HG03066 (cell line): ENCODE measurements around the gene TCF25.
"Not testable (repeated sequence)": the region's sequence is repeated elsewhere in the genome, so short reads cannot be mapped to it uniquely, and the experiment has no call there.

Source experiments
- ATAC-seq: cut with Tn5 transposase; IDR thresholded peaks from one replicate; pipeline ENCODE4 v1.9.1; 2021; ENCODE audit warnings: low read depth; ENCODE audit not compliant: unreplicated experiment

The TCF25 gene

DNA sequence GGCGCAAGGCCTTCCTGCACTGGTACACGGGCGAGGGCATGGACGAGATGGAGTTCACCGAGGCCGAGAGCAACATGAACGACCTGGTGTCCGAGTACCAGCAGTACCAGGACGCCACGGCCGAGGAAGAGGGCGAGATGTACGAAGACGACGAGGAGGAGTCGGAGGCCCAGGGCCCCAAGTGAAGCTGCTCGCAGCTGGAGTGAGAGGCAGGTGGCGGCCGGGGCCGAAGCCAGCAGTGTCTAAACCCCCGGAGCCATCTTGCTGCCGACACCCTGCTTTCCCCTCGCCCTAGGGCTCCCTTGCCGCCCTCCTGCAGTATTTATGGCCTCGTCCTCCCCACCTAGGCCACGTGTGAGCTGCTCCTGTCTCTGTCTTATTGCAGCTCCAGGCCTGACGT lies 62.2 kb downstream of the TCF25 start:
- not testable (repeated sequence) for ATAC-seq

GRCh38 chr16:89936034-89936433 lies 62.6 kb downstream of the TCF25 start:
- ATAC-seq: no peak

GRCh38 chr16:89936508-89936907 lies 63.1 kb downstream of the TCF25 start:
- ATAC-seq: no peak

GRCh38 chr16:89936981-89937380 lies 63.6 kb downstream of the TCF25 start:
- ATAC-seq: no peak

DNA sequence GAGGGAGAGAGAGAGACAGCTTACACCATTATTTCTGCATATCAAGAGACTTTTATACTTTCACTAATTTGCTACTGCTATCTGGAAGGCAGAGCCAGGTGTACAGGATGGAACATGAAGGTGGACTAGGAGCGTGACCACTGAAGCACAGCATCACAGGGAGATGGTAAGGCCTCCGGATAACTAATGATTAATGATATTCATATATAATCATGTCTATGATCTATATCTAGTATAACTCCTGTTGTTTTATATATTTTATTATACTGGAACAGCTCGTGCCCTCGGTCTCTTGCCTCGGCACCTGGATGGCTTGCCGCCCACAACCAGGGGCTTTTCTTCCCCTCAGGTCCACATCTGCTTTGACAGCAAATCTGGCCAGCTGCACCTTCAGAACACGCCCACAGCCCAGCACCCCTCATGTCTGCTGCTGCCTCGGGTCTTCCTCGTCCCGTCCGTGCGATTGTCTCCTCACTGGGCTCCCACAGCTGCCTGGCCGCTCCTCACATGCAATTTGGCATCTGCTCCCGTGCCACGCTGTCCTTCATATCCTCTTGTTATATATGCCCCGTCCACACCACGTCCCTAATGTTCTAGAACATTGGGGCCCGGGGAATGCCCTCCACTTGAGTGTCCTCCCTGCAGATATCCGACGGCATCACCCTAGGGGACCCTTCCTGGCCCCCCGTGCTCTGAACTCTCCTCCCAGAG lies 64.9 kb downstream of the TCF25 start:
- ATAC-seq: no peak

GRCh38 chr16:89944773-89945172 lies 71.4 kb downstream of the TCF25 start:
- ATAC-seq: no peak

GRCh38 chr16:89945654-89946053 lies 72.3 kb downstream of the TCF25 start:
- ATAC-seq: no peak

DNA sequence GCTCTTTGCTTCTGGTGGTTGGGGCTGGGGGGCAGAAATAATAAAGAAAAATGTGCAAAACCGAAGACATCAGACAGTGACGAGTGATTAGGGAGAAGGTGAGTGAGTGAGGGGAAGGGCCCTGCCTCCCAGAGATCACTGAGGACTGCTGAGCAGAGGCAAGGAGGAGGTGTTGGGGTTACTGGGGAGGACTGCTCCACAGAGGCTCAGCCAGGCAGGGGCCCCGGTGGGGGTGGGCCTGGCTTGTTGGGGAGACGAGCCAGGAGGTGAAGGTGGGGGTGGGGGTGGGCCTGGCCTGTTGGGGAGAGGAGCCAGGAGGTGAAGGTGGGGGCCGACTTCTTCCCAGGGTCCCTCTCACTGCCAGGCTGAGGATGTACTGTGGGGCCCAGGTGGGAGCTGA lies 73.1 kb downstream of the TCF25 start:
- ATAC-seq: no peak

DNA sequence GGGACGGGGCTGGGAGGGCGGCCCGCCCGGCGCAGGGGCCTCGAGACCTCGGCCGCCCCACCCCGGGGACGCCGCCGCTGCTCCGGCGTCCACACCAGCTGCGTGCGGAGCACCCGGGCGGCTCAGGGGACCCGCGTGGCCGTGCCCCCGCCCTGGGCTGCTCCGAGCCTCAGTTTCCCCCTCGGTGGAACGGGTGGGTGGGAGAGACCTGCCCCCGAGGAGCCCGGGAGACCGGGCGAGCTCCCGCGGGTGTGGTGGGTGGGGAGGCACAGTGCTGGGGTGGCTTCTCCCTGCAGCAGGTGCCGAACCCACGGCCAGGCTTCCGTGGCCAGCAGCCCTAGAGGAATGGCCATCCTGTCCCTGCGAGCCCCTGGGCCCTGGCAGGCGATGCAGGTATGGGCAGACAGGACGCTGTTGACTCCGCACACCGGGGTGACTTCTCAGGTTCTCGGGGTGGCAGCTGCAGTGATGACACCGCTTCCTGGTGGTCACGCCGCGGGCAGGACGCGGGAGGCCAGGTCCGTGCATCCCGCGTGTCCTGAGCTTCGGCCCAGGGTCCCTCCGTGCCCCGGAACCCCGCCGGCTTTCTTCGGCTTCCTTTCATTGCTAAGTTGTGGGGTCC lies 75.8 kb downstream of the TCF25 start:
- no peak for ATAC-seq

- no peak for ATAC-seq
Measured at GRCh38 chr16:89949756-89950155, 76.4 kb downstream of the TCF25 start.

- no peak for ATAC-seq
Measured at GRCh38 chr16:89951509-89951908, 78.1 kb downstream of the TCF25 start.

GRCh38 chr16:89952049-89952448 lies 78.7 kb downstream of the TCF25 start:
- ATAC-seq: no peak

DNA sequence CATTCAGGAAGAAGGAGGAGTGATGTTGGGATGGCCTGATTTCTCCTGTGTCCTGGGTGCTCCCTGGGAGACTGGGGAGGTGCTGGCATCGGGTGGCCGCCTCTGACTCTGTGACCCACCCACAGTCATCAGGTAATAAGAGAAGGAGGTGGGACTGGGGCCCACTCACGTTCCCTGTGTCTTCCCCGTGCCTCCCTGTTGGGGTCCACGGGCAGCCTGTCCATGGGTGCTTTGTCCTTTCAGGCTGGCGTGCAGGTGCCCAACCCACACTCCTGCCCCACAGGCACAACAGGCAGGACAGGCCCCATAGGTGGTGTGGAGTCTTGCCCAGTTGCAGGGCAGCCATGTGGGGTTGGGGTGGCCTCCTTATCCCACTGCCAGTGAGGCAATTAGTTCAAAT lies 79.2 kb downstream of the TCF25 start:
- ATAC-seq: no peak

DNA sequence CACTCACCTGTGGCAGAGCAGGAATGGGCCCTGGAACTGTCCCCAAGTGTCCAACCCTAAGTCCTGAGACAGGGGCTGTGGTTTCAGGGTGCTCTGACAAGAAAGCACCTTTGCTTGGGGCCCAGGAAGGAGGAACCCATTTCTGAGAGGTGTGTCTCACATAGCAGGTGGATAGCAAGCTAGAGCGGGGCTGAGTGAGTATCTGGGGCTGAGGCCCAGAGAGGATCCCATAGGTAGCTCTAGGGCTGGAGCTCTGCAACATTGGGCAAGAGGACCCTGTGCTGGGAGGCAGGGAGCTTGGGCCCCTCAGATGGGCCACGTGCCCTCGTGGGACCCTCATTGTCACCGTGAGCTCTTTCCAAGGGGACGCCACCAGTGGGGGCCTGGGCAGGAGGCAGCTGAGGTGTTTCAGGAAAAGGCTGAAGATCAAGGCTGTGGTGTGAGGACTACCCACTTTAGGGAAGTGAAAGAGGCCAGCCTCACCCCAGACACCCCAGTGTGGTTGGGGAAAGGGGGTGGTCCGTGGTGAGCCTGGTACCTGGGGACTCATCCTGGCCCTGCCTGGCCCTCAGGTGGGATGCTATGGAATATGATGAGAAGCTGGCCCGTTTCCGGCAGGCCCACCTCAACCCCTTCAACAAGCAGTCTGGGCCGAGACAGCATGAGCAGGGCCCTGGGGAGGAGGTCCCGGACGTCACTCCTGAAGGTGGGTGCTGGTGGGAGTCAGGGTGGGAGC lies 80.4 kb downstream of the TCF25 start:
- ATAC-seq: peak; percentile 60

DNA sequence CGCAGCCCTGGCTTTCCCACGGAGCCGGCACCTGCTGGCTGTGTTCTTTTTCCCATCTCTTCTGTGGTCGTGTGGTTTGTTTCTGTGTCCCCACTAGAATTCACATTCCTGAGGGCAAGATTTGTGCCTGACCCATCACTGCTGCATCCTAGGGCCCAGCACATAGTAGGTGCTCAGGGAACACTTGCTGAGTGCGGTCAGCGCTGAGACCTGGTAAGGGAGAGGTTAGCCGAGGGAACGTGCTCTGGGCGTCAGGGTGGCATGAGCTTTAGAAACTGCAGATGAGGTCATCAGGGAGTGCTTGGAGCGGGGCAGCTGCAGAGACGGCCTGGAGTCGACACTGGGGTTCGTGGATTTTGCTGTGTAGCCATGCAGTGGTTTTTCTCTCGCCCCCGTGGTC lies 81.1 kb downstream of the TCF25 start:
- no peak for ATAC-seq

DNA sequence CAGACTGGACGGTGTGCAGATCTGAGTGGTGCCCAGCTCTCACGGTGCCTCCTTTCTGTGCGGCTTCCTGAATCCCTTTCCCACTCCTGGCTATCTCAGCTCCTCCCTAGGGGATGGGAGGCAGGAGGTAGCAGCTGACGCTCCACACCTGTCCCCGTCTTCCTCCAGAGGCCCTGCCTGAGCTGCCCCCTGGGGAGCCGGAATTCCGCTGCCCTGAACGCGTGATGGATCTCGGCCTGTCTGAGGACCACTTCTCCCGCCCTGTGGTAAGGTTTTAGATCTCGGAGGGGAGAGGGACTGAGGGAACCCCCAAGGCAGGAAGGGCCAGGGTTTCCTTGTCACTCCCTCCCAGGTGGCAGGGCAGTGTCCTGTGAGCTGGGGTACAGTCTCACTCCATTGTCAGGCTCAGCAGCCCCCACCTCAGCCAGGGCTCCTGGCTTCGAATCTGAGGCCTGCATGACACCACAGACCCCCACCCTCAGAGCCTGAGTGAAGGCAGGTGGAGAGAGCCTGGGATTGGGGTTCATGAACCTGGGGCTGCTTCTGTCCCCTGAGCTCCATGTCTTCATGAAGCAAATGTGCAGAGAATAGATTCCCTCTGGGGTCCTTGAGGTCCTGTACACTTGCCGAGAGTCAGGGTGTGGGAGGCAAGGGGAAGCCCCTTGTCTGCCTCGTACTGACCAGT lies 81.8 kb downstream of the TCF25 start:
- no peak for ATAC-seq

DNA sequence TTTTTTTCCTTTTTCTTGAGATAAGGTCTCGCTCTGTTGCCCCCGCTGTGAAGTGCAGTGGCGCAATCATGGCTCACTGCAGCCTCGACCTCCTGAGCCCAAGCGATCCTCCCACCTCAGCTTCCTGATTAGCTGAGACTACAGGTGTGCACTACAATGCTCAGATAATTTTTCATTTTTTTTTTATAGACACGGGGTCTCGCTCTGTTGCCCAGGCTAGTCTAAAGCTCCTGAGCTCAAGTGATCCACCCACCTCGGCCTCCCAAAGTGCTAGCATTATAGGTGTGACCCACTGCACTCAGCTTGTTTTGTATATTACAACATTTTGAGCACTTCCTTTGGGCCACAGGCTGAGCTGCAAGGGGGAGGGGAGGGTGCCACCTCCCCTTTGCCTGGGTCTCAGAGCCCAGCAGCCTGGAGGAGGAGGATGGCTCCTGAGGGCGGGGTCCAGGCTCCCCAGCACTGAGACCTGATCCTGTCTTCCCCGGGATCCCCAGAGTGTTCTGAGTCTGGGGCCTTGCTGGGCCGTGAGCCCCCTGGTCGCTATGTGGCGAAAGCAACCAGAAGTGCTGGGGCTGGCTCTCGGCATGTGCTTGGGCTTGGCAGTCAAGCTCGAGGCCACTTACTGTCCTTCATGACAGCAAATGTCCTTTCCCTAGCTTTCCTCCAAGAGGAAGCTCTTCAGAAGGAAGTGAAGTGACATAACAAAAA lies 83.3 kb downstream of the TCF25 start:
- ATAC-seq: no peak

DNA sequence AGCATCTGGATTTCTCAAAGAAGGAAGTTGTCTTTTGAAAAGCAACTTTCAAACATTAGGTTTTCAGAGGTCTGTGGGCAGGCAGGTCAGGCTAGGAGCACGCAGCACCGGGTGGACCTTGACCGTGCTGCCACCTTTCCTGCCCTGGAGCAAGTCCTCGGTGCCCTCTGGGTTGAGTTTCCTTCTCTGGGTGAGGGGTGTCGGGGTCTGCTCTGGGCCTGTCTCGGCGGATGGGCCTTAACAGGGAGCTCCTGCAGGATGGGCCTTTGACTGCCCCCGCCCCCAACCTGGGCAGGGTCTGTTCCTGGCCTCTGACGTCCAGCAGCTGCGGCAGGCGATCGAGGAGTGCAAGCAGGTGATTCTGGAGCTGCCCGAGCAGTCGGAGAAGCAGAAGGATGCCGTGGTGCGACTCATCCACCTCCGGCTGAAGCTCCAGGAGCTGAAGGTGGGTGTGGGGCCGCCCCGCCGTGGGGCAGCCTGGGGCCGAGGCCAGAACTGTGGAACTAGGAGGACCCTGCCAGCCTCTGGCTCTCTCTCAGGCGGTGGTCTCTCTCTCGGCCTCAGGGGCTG lies 83.9 kb downstream of the TCF25 start:
- ATAC-seq: no peak

DNA sequence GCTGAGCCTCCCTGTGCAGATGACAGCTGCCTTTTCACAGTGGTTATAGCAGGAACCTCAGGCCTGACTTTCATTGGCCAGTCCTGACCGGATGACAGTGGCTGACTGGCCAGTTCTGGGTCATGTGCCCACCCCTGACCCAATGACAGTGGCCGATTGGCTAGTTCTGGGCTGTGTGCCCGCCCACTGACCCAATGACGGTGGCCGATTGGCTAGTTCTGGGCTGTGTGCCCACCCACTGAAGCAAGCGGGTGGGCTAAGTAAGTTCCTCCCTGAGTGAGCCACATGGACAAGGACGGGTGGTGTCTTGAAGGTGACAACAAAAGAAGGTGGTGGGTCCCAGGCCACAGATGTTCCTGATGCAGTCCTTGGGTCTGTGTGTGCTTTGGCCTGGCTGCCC lies 84.7 kb downstream of the TCF25 start:
- ATAC-seq: no peak

DNA sequence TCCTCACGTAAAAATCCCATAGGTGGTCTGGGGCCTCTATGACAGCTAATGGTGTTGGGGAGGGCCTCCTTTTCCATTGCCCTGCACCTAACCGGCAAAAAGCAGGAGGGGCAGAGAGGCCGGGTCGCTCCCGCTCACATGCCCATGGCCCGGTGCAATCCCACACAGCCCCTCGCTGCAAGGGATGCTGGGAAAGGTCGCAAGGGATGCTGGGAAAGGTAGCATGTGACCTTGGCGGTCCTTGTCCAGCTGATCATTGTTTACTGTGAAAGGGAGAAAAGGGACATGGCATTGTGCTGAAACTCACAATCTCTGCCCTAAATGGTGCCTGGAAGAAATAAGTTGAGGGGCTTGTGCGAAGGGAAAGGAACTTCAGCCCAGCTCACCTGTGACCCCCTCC lies 85.2 kb downstream of the TCF25 start:
- no peak for ATAC-seq
